ENCODE data around the gene DMXL1.

The DMXL1 gene

GRCh38 chr5:119036101-119036762, 34.7 kb upstream of the DMXL1 start:
- Histone ChIP-seq H3K4me3 (ENCODE audit: low read length in 2 of 2) (no peak overlapping the region), H3K4me1 (ENCODE audit: control insufficient read depth in 2 of 2, insufficient read depth in 2 of 2, low read length in 2 of 2) (no peaks in the 10 kb centered on the region), H3K36me3 (ENCODE audit: control insufficient read depth in 2 of 2, insufficient read depth in 2 of 2, low read length in 2 of 2) (no peaks in the 10 kb centered on the region), H3K27ac (ENCODE audit: low read depth in 2 of 2, low read length in 2 of 2) (no peak overlapping the region), H3K9me3 (ENCODE audit: control insufficient read depth in 2 of 2, low read length in 2 of 2) (no peaks in the 10 kb centered on the region), H3K27me3 (ENCODE audit: control insufficient read depth in 2 of 2, insufficient read depth in 2 of 2, low read length in 2 of 2) (no peaks in the 10 kb centered on the region), H3K9ac (ENCODE audit: low read depth in 1 of 2, low read length in 2 of 2) (no peak overlapping the region)

- Histone ChIP-seq H3K9me3 (ENCODE audit: control insufficient read depth in 2 of 2, low read length in 2 of 2) (no peaks in the 10 kb centered on the region), H3K27ac (ENCODE audit: low read depth in 2 of 2, low read length in 2 of 2) (no peak overlapping the region), H3K4me3 (ENCODE audit: low read length in 2 of 2) (no peak overlapping the region), H3K4me1 (ENCODE audit: control insufficient read depth in 2 of 2, insufficient read depth in 2 of 2, low read length in 2 of 2) (no peaks in the 10 kb centered on the region), H3K27me3 (ENCODE audit: control insufficient read depth in 2 of 2, insufficient read depth in 2 of 2, low read length in 2 of 2) (no peaks in the 10 kb centered on the region), H3K9ac (ENCODE audit: low read depth in 1 of 2, low read length in 2 of 2) (no peak overlapping the region), H3K36me3 (ENCODE audit: control insufficient read depth in 2 of 2, insufficient read depth in 2 of 2, low read length in 2 of 2) (no peaks in the 10 kb centered on the region)
Measured at GRCh38 chr5:119037496-119038215, 33.2 kb upstream of the DMXL1 start.

GRCh38 chr5:119048246-119048645, 22.6 kb upstream of the DMXL1 start:
- Histone ChIP-seq H3K27me3 (ENCODE audit: control insufficient read depth in 2 of 2, insufficient read depth in 2 of 2, low read length in 2 of 2) (no peaks in the 10 kb centered on the region), H3K4me3 (ENCODE audit: low read length in 2 of 2) (no peak overlapping the region), H3K9ac (ENCODE audit: low read depth in 1 of 2, low read length in 2 of 2) (no peak overlapping the region), H3K27ac (ENCODE audit: low read depth in 2 of 2, low read length in 2 of 2) (no peak overlapping the region), H3K36me3 (ENCODE audit: control insufficient read depth in 2 of 2, insufficient read depth in 2 of 2, low read length in 2 of 2) (no peaks in the 10 kb centered on the region), H3K4me1 (ENCODE audit: control insufficient read depth in 2 of 2, insufficient read depth in 2 of 2, low read length in 2 of 2) (no peaks in the 10 kb centered on the region), H3K9me3 (ENCODE audit: control insufficient read depth in 2 of 2, low read length in 2 of 2) (no peaks in the 10 kb centered on the region)

- H3K4me1 ChIP-seq (ENCODE audit: control insufficient read depth in 2 of 2, insufficient read depth in 2 of 2, low read length in 2 of 2) = no peaks in the 10 kb centered on the region
- no peaks in the 10 kb centered on the region for H3K36me3 ChIP-seq (ENCODE audit: control insufficient read depth in 2 of 2, insufficient read depth in 2 of 2, low read length in 2 of 2)
- H3K27ac ChIP-seq (ENCODE audit: low read depth in 2 of 2, low read length in 2 of 2) = no peak overlapping the region
- no peak overlapping the region for H3K4me3 ChIP-seq (ENCODE audit: low read length in 2 of 2)
- no peaks in the 10 kb centered on the region for H3K9me3 ChIP-seq (ENCODE audit: control insufficient read depth in 2 of 2, low read length in 2 of 2)
- H3K27me3 ChIP-seq (ENCODE audit: control insufficient read depth in 2 of 2, insufficient read depth in 2 of 2, low read length in 2 of 2) = no peaks in the 10 kb centered on the region
- H3K9ac ChIP-seq (ENCODE audit: low read depth in 1 of 2, low read length in 2 of 2) = no peak overlapping the region
Measured at GRCh38 chr5:119049824-119050449, 20.9 kb upstream of the DMXL1 start.

GRCh38 chr5:119054101-119054500, 16.8 kb upstream of the DMXL1 start:
- no peak overlapping the region for H3K4me3 ChIP-seq (ENCODE audit: low read length in 2 of 2)
- H3K9me3 ChIP-seq (ENCODE audit: control insufficient read depth in 2 of 2, low read length in 2 of 2) = no peaks in the 10 kb centered on the region
- H3K4me1 ChIP-seq (ENCODE audit: control insufficient read depth in 2 of 2, insufficient read depth in 2 of 2, low read length in 2 of 2) = no peaks in the 10 kb centered on the region
- H3K9ac ChIP-seq (ENCODE audit: low read depth in 1 of 2, low read length in 2 of 2) = no peak overlapping the region
- no peaks in the 10 kb centered on the region for H3K36me3 ChIP-seq (ENCODE audit: control insufficient read depth in 2 of 2, insufficient read depth in 2 of 2, low read length in 2 of 2)
- no peaks in the 10 kb centered on the region for H3K27me3 ChIP-seq (ENCODE audit: control insufficient read depth in 2 of 2, insufficient read depth in 2 of 2, low read length in 2 of 2)
- H3K27ac ChIP-seq (ENCODE audit: low read depth in 2 of 2, low read length in 2 of 2) = no peak overlapping the region

- Histone ChIP-seq H3K27ac (ENCODE audit: low read depth in 2 of 2, low read length in 2 of 2) (no peak overlapping the region), H3K27me3 (ENCODE audit: control insufficient read depth in 2 of 2, insufficient read depth in 2 of 2, low read length in 2 of 2) (no peaks in the 10 kb centered on the region), H3K36me3 (ENCODE audit: control insufficient read depth in 2 of 2, insufficient read depth in 2 of 2, low read length in 2 of 2) (no peaks in the 10 kb centered on the region), H3K9ac (ENCODE audit: low read depth in 1 of 2, low read length in 2 of 2) (no peak overlapping the region), H3K4me3 (ENCODE audit: low read length in 2 of 2) (no peak overlapping the region), H3K9me3 (ENCODE audit: control insufficient read depth in 2 of 2, low read length in 2 of 2) (no peaks in the 10 kb centered on the region), H3K4me1 (ENCODE audit: control insufficient read depth in 2 of 2, insufficient read depth in 2 of 2, low read length in 2 of 2) (peaks cover 0 to 2% of the 10 kb centered on the region in 2 donors)
Measured at GRCh38 chr5:119055294-119055693, 15.6 kb upstream of the DMXL1 start.

- Histone ChIP-seq H3K36me3 (ENCODE audit: control insufficient read depth in 2 of 2, insufficient read depth in 2 of 2, low read length in 2 of 2) (no peaks in the 10 kb centered on the region), H3K4me1 (ENCODE audit: control insufficient read depth in 2 of 2, insufficient read depth in 2 of 2, low read length in 2 of 2) (peaks cover 3 to 9% of the 10 kb centered on the region in 2 donors), H3K9ac (ENCODE audit: low read depth in 1 of 2, low read length in 2 of 2) (no peak overlapping the region), H3K27ac (ENCODE audit: low read depth in 2 of 2, low read length in 2 of 2) (no peak overlapping the region), H3K9me3 (ENCODE audit: control insufficient read depth in 2 of 2, low read length in 2 of 2) (no peaks in the 10 kb centered on the region), H3K27me3 (ENCODE audit: control insufficient read depth in 2 of 2, insufficient read depth in 2 of 2, low read length in 2 of 2) (no peaks in the 10 kb centered on the region), H3K4me3 (ENCODE audit: low read length in 2 of 2) (no peak overlapping the region)
Measured at GRCh38 chr5:119058979-119059529, 11.8 kb upstream of the DMXL1 start.

- Histone ChIP-seq H3K4me1 (ENCODE audit: control insufficient read depth in 2 of 2, insufficient read depth in 2 of 2, low read length in 2 of 2) (peaks cover 3 to 11% of the 10 kb centered on the region in 2 donors), H3K36me3 (ENCODE audit: control insufficient read depth in 2 of 2, insufficient read depth in 2 of 2, low read length in 2 of 2) (no peaks in the 10 kb centered on the region), H3K4me3 (ENCODE audit: low read length in 2 of 2) (no peak overlapping the region), H3K27me3 (ENCODE audit: control insufficient read depth in 2 of 2, insufficient read depth in 2 of 2, low read length in 2 of 2) (no peaks in the 10 kb centered on the region), H3K9me3 (ENCODE audit: control insufficient read depth in 2 of 2, low read length in 2 of 2) (no peaks in the 10 kb centered on the region), H3K27ac (ENCODE audit: low read depth in 2 of 2, low read length in 2 of 2) (no peak overlapping the region), H3K9ac (ENCODE audit: low read depth in 1 of 2, low read length in 2 of 2) (no peak overlapping the region)
Measured at GRCh38 chr5:119059740-119060255, 11.1 kb upstream of the DMXL1 start.

GRCh38 chr5:119063579-119064379, 7.1 kb upstream of the DMXL1 start:
- Histone ChIP-seq H3K4me1 (ENCODE audit: control insufficient read depth in 2 of 2, insufficient read depth in 2 of 2, low read length in 2 of 2) (peaks cover 3 to 11% of the 10 kb centered on the region in 2 donors), H3K9ac (ENCODE audit: low read depth in 1 of 2, low read length in 2 of 2) (peak overlapping the region in 1 of 2 donors; percentile 26), H3K36me3 (ENCODE audit: control insufficient read depth in 2 of 2, insufficient read depth in 2 of 2, low read length in 2 of 2) (no peaks in the 10 kb centered on the region), H3K4me3 (ENCODE audit: low read length in 2 of 2) (no peak overlapping the region), H3K27ac (ENCODE audit: low read depth in 2 of 2, low read length in 2 of 2) (peak overlapping the region in 1 of 2 donors; percentile 29), H3K9me3 (ENCODE audit: control insufficient read depth in 2 of 2, low read length in 2 of 2) (no peaks in the 10 kb centered on the region), H3K27me3 (ENCODE audit: control insufficient read depth in 2 of 2, insufficient read depth in 2 of 2, low read length in 2 of 2) (no peaks in the 10 kb centered on the region)

Measured in mucosa of rectum (tissue), 2 donors.